Body of pancreas (tissue), 2 donors: Measurements from ENCODE around the gene ADAM33. TPM values are rescaled to one million over a fixed set of nuclear protein-coding genes. Genes with fewer than 3 reads are reported as not detected.

Source experiments
- total RNA-seq, 2 donors: library from RNA; depleted of rRNA; stranded (reverse); fragments of >200 nt; gene quantifications; one replicate each; pipeline ENCODE4 v1.1.0, GENCODE V29; 2016

Gene ADAM33
- total RNA-seq, 2 donors from 2014 or later: 11.2 to 29.0 TPM

Other genes with a start within 250 kb of the ADAM33 start
- gene ATRN, start 211.0 kb downstream of the ADAM33 start, total RNA-seq: 10 to 100 TPM; 17.6 to 18.8 TPM
- gene GFRA4, start 18.6 kb downstream of the ADAM33 start, total RNA-seq: not detected
- gene SIGLEC1, start 30.6 kb upstream of the ADAM33 start, total RNA-seq: 1 to 10 TPM; 2.1 to 5.9 TPM
- gene HSPA12B, start 50.7 kb upstream of the ADAM33 start, total RNA-seq: 1 to 10 TPM; 3.3 to 4.4 TPM
- gene ADISSP, start 85.7 kb upstream of the ADAM33 start, total RNA-seq: 10 to 100 TPM; 11.2 to 26.7 TPM
- 1 to 10 TPM in 1 of 2 donors, under 1 TPM in 1; 0.66 to 1.3 TPM for gene SPEF1, start 99.4 kb upstream of the ADAM33 start, total RNA-seq
- 10 to 100 TPM; 57.9 to 61.0 TPM for gene CENPB, start 104.7 kb upstream of the ADAM33 start, total RNA-seq
- gene CDC25B, start 114.3 kb upstream of the ADAM33 start, total RNA-seq: 10 to 100 TPM in 1 of 2 donors, 1 to 10 TPM in 1; 8.8 to 22.7 TPM
- gene AP5S1, start 138.5 kb upstream of the ADAM33 start, total RNA-seq: 1 to 10 TPM; 4.9 to 5.3 TPM
- gene MAVS, start 164.8 kb upstream of the ADAM33 start, total RNA-seq: 10 to 100 TPM; 21.5 to 24.4 TPM
- 10 to 100 TPM; 17.9 to 21.8 TPM for gene PANK2, start 207.4 kb upstream of the ADAM33 start, total RNA-seq